Epithelial cell of esophagus (primary cell): Measurements from ENCODE around the gene LRRK1.

Experiments
- DNase-seq: peaks from one replicate; pipeline ENCODE4 v3.0.0; 2010; ENCODE audit warnings: low read depth
- H3K4me3 ChIP-seq: 2 replicates; pipeline ENCODE4 v1.5.1; 2011; ENCODE audit warnings: mild to moderate bottlenecking, low read length, control low read depth
- CTCF ChIP-seq: IDR thresholded peaks from 2 replicates; pipeline ENCODE4 v1.5.1; 2011; ENCODE audit warnings: low read depth, mild to moderate bottlenecking, low read length, control low read depth, inconsistent platforms; ENCODE audit not compliant: insufficient read depth; ENCODE audit errors: missing control alignments

The LRRK1 gene

GRCh38 chr15:100885116-100885515 lies 34.0 kb upstream of the LRRK1 start:
- TF ChIP-seq CTCF: no peak
- H3K4me3 ChIP-seq: no peak overlapping the region
- DNase-seq: no peak

- no peak for DNase-seq
- H3K4me3 ChIP-seq: no peak overlapping the region
- TF ChIP-seq CTCF: no peak
Observed at GRCh38 chr15:100885811-100886210, 33.3 kb upstream of the LRRK1 start.

- no peak for DNase-seq
- no peak for TF ChIP-seq CTCF
Observed at GRCh38 chr15:100887211-100887913, 31.8 kb upstream of the LRRK1 start.

GRCh38 chr15:100889385-100890050 lies 29.6 kb upstream of the LRRK1 start:
- no peak for TF ChIP-seq CTCF
- peak; percentile 94 for DNase-seq
- no peak overlapping the region for H3K4me3 ChIP-seq

More at GRCh38 chr15:100887211-100887913, 31.8 kb upstream of the LRRK1 start:
- no peak overlapping the region for H3K4me3 ChIP-seq

- no peak for TF ChIP-seq CTCF
- no peak overlapping the region for H3K4me3 ChIP-seq
- peak; percentile 63 for DNase-seq
Observed at GRCh38 chr15:100890051-100890720, 29.0 kb upstream of the LRRK1 start.

GRCh38 chr15:100890850-100891249 lies 28.3 kb upstream of the LRRK1 start:
- TF ChIP-seq CTCF: no peak
- DNase-seq: no peak
- no peak overlapping the region for H3K4me3 ChIP-seq
